HFFc6 (cell line): Measurements from ENCODE around the gene BECN2. TPM values are rescaled to one million over a fixed set of nuclear protein-coding genes. Genes with fewer than 3 reads are reported as not detected.

Experiments used
- DNase-seq: peaks from one replicate; pipeline ENCODE4 v3.0.0-alpha.2; 2018
- H3K27ac Mint-ChIP-seq: 2 replicates; pipeline ENCODE4 v1.8.0; 2020; ENCODE audit warnings: mild to moderate bottlenecking, mixed read lengths
- H3K27me3 Mint-ChIP-seq: 2 replicates; pipeline ENCODE4 v1.8.0; 2021; ENCODE audit warnings: mild to moderate bottlenecking, moderate library complexity, mixed read lengths; ENCODE audit not compliant: insufficient read depth
- H3K36me3 Mint-ChIP-seq: 2 replicates; pipeline ENCODE4 v1.8.0; 2021; ENCODE audit warnings: low read depth, mixed read lengths
- H3K4me1 Mint-ChIP-seq: 2 replicates; pipeline ENCODE4 v1.8.0; 2020; ENCODE audit warnings: low read depth, mixed read lengths
- H3K4me3 Mint-ChIP-seq: 2 replicates; pipeline ENCODE4 v1.8.0; 2020; ENCODE audit warnings: mild to moderate bottlenecking, moderate library complexity, mixed read lengths
- H3K9me3 Mint-ChIP-seq: 2 replicates; pipeline ENCODE4 v1.8.0; 2020; ENCODE audit warnings: mild to moderate bottlenecking, mixed read lengths
- CTCF ChIP-seq: fragments of 200-600 bp; sonication (generic); IDR thresholded peaks from 2 replicates; pipeline ENCODE4 v1.5.0; 2021; ENCODE audit warnings: antibody characterized with exemption, mild to moderate bottlenecking
- long read RNA-seq: library from polyadenylated mRNA; unstranded; transcript quantifications from one replicate; pipeline ENCODE4 v2.0.0, GENCODE V29; 2019
- total RNA-seq, 6 experiments: library from RNA; stranded (reverse); fragmentation: NEBNext Ultra II Directional; extraction: Animal tissue kit (Norgen Biotek cat#: 25700); gene quantifications; 2 replicates in 1 of 6; 3 replicates in 5 of 6; pipeline ENCODE4 v1.2.3, GENCODE V29; 2021

The BECN2 gene, protein sequence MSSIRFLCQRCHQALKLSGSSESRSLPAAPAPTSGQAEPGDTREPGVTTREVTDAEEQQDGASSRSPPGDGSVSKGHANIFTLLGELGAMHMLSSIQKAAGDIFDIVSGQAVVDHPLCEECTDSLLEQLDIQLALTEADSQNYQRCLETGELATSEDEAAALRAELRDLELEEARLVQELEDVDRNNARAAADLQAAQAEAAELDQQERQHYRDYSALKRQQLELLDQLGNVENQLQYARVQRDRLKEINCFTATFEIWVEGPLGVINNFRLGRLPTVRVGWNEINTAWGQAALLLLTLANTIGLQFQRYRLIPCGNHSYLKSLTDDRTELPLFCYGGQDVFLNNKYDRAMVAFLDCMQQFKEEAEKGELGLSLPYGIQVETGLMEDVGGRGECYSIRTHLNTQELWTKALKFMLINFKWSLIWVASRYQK
- not detected for total RNA-seq
- long read RNA-seq = 0 reads

DNA sequence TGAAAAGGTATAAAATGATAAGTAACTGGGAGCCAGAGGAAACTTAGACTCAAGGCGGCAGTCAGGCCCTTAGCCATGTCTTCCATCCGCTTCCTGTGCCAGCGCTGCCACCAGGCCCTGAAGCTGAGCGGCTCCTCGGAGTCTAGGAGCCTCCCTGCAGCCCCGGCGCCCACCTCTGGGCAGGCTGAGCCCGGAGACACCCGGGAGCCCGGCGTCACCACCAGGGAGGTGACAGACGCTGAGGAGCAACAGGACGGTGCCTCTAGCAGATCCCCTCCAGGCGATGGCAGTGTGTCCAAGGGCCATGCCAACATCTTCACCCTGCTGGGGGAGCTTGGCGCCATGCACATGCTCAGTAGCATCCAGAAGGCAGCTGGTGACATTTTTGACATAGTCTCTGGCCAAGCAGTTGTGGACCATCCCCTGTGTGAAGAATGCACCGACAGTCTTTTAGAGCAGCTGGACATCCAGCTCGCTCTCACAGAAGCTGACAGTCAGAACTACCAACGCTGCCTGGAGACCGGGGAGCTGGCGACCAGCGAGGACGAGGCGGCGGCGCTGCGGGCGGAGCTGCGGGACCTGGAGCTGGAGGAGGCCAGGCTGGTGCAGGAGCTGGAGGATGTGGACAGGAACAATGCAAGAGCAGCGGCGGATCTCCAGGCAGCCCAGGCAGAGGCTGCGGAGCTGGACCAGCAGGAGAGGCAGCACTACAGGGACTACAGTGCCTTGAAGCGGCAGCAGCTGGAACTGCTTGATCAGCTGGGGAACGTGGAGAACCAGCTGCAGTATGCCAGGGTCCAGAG, at the start of gene BECN2:
Gene BECN2 (plus strand): TSS at position 76 of the 803 bp plus-strand sequence. CDS start 0 bp downstream, at position 76.
- Mint-ChIP-seq H3K4me3 (no peak within 1 kb of the TSS), H3K27ac (no peak within 1 kb of the TSS), H3K36me3 (no peaks in the 10 kb centered on the region), H3K4me1 (no peaks in the 10 kb centered on the region), H3K9me3 (no peaks in the 10 kb centered on the region), H3K27me3 (peaks cover 6% of the 10 kb centered on the region)
- no peak for TF ChIP-seq CTCF
- DNase-seq = no peak

DNA sequence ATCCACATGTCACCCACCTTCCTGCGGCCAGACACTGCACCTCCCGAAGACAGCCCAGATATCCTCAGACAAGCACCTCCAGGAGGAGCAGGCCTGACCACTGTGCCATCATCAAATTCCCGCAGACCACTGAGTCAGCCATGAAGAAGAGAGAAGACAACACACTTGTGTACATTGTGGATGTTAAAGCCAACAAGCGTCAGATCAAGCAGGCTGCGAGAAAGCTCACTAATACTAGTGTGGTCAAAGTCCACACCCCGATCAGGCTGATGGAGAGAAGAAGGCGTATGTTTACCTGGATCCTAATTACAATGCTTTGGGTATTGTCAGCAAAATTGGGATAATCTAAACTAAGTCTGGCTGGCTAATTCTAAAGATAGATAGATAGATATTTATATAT, 41.4 kb upstream of the BECN2 start:
- TF ChIP-seq CTCF = no peak
- Mint-ChIP-seq H3K36me3 (no peaks in the 10 kb centered on the region), H3K4me1 (peaks cover 11% of the 10 kb centered on the region), H3K27me3 (0 out of 2 replicates have a peak, but pooled peaks cover 2% of the 10 kb centered on the region), H3K27ac (no peak overlapping the region), H3K4me3 (no peak overlapping the region), H3K9me3 (no peaks in the 10 kb centered on the region)
- DNase-seq = no peak

DNA sequence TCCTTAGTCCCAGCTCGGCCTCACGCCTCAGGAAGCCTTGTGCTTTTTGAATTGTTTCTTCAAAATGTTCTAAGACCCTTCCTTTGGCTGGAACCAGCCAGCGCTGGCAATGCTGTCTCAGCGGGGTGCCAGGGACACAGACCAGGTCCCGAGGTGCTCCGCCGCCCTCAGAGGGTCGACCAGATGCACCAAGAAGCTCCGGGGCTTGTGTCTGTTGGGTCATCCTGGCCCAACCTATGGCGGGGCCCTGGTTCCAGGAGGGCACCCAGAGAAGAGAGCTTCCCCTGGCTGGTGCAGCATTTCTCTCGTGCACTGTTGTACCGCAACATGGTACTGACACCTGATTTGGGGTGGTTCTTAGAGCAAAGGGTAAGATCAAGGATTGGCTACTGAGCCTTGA, 40.1 kb upstream of the BECN2 start:
- Mint-ChIP-seq H3K4me3 (no peak overlapping the region), H3K36me3 (no peaks in the 10 kb centered on the region), H3K27me3 (0 out of 2 replicates have a peak, but pooled peaks cover 2% of the 10 kb centered on the region), H3K27ac (no peak overlapping the region), H3K4me1 (peaks cover 11% of the 10 kb centered on the region), H3K9me3 (no peaks in the 10 kb centered on the region)
- no peak for DNase-seq
- TF ChIP-seq CTCF = no peak

- Mint-ChIP-seq H3K27me3 (peaks cover 7% of the 10 kb centered on the region), H3K27ac (peak overlapping the region; percentile 76), H3K4me1 (peaks cover 11% of the 10 kb centered on the region)
These were observed 38.7 kb upstream of the BECN2 start for GRCh38 chr1:241918879-241919278.

More at GRCh38 chr1:241918879-241919278, 38.7 kb upstream of the BECN2 start:
- Mint-ChIP-seq H3K9me3 (no peaks in the 10 kb centered on the region), H3K36me3 (no peaks in the 10 kb centered on the region), H3K4me3 (peak overlapping the region; percentile 16; the same call in 1 of the 2 replicates)
- TF ChIP-seq CTCF = no peak
- DNase-seq = peak; percentile 41
